K562 (cell line): Measurements from ENCODE around the gene STK17A. TPM values are rescaled to one million over a fixed set of nuclear protein-coding genes. Genes with fewer than 3 reads are reported as not detected.
A peak's percentile ranks its signal among the peaks of the same experiment; 100 is the strongest.

Source experiments
- CCNT2 ChIP-seq: IDR thresholded peaks from 2 replicates; pipeline ENCODE4 v1.6.1; 2011; ENCODE audit warnings: borderline replicate concordance, low read depth, mild to moderate bottlenecking, moderate library complexity, mixed read lengths, low read length; ENCODE audit not compliant: insufficient read length; ENCODE audit errors: extremely low read depth
- CSDE1 ChIP-seq, 2 experiments: fragments of 450-650 bp; IDR thresholded peaks; 2 replicates each; pipeline ENCODE4 v1.6.1; 2016; ENCODE audit warnings: mild to moderate bottlenecking in 1 of 2
- DNMT1 ChIP-seq: fragments of 450-650 bp; IDR thresholded peaks from 2 replicates; pipeline ENCODE4 v1.6.1; 2016; ENCODE audit warnings: antibody characterized with exemption, mild to moderate bottlenecking
- ETV1 ChIP-seq: fragments of 450-650 bp; conservative IDR thresholded peaks from 2 replicates; pipeline ENCODE4 v1.6.1; 2016; ENCODE audit warnings: missing genetic modification characterization, control low read depth, low read depth, missing compliant biosample characterization
- L3MBTL2 ChIP-seq: fragments of 450-650 bp; IDR thresholded peaks from 2 replicates; pipeline ENCODE4 v1.6.1; 2016; ENCODE audit warnings: mild to moderate bottlenecking, moderate library complexity
- MAFK ChIP-seq: IDR thresholded peaks from 2 replicates; pipeline ENCODE4 v1.6.1; 2011; ENCODE audit warnings: low read length, improper control_type of control experiment
- MTA2 ChIP-seq: fragments of 450-650 bp; IDR thresholded peaks from 2 replicates; pipeline ENCODE4 v1.6.1; 2016; ENCODE audit warnings: low read depth
- NBN ChIP-seq: fragments of 450-650 bp; IDR thresholded peaks from 2 replicates; pipeline ENCODE4 v1.6.1; 2016; ENCODE audit warnings: low read depth, mild to moderate bottlenecking
- NFE2L1 ChIP-seq: fragments of 450-650 bp; IDR thresholded peaks from 2 replicates; pipeline ENCODE4 v1.6.1; 2016; ENCODE audit warnings: missing genetic modification characterization, low read depth, mild to moderate bottlenecking, missing compliant biosample characterization, moderate library complexity, borderline replicate concordance
- NR2F6 ChIP-seq: fragments of 450-650 bp; formaldehyde crosslinking; IDR thresholded peaks from 2 replicates; pipeline ENCODE4 v1.4.0; 2020; ENCODE audit warnings: mild to moderate bottlenecking
- SIX5 ChIP-seq, 2 experiments: IDR thresholded peaks; 2 replicates each; pipeline ENCODE4 v1.6.1; 2011; ENCODE audit warnings: low read length in 2 of 2, borderline replicate concordance in 1 of 2, low read depth in 1 of 2, mild to moderate bottlenecking in 1 of 2, moderate library complexity in 1 of 2; ENCODE audit not compliant: insufficient read depth in 1 of 2
- SREBF2 ChIP-seq: sonication (generic); formaldehyde crosslinking; IDR thresholded peaks from 2 replicates; pipeline ENCODE4 v1.4.0; 2020; ENCODE audit warnings: mild to moderate bottlenecking, missing genetic modification reagents
- SRSF3 ChIP-seq: fragments of 200-400 bp; formaldehyde crosslinking; IDR thresholded peaks from 2 replicates; pipeline ENCODE4 v1.6.1; 2016; ENCODE audit warnings: mild to moderate bottlenecking, low read length, moderate library complexity; ENCODE audit not compliant: insufficient read depth
- THRAP3 ChIP-seq: fragments of 450-650 bp; IDR thresholded peaks from 2 replicates; pipeline ENCODE4 v1.6.1; 2016; ENCODE audit warnings: mild to moderate bottlenecking, inconsistent platforms, borderline replicate concordance
- ZNF143 ChIP-seq: sonication (generic); formaldehyde crosslinking; IDR thresholded peaks from 2 replicates; pipeline ENCODE4 v1.9.0; 2022; ENCODE audit warnings: mild to moderate bottlenecking, missing genetic modification reagents
- ZNF431 ChIP-seq: sonication (generic); formaldehyde crosslinking; IDR thresholded peaks from 2 replicates; pipeline ENCODE4 v1.8.0; 2022; ENCODE audit warnings: mild to moderate bottlenecking, missing genetic modification reagents
- ZNF717 ChIP-seq: fragments of 250-450 bp; sonication (Bioruptor Pico); IDR thresholded peaks from 2 replicates; pipeline ENCODE4 v1.5.0; 2021
- polyA plus RNA-seq, 8 experiments: library from polyadenylated mRNA; depleted of rRNA in 4 of 8; stranded (reverse) in 5 of 8; unstranded in 3 of 8; fragments of >200 nt; fragmentation: Nextera tagmentation in 2 of 8; fragmentation: Illumina TruSeq in 1 of 8; extraction: Ambion mirVana in 2 of 8; extraction: Trizol in 1 of 8; gene quantifications; 2 replicates each; pipeline versions ENCODE4 v1.2.1 to v1.2.3, GENCODE V29; 2011 to 2014; ENCODE audit warnings: inconsistent platforms in 1 of 8, missing spikeins in 1 of 8
- total RNA-seq, 7 experiments: library from RNA; depleted of rRNA in 6 of 7; stranded (reverse); fragments of >200 nt in 6 of 7; fragmentation: Illumina TruSeq in 2 of 7; extraction: Trizol in 2 of 7; gene quantifications; 2 replicates each; pipeline versions ENCODE4 v1.2.1 to v1.2.3, GENCODE V29; 2011 to 2021; ENCODE audit warnings: low replicate concordance in 1 of 7
- TF ChIP-seq, protein P1 (sequence below): IDR thresholded peaks from 2 replicates; pipeline ENCODE4 v1.6.1; 2014; ENCODE audit warnings: antibody characterized with exemption
- TF ChIP-seq, protein P2 (sequence below): sonication (generic); formaldehyde crosslinking; IDR thresholded peaks from 2 replicates; pipeline ENCODE4 v1.8.0; 2023; ENCODE audit warnings: missing genetic modification reagents, mild to moderate bottlenecking, borderline replicate concordance
- TF ChIP-seq, protein P3 (sequence below): sonication (generic); formaldehyde crosslinking; IDR thresholded peaks from 2 replicates; pipeline ENCODE4 v1.8.0; 2022; ENCODE audit warnings: missing genetic modification reagents, mild to moderate bottlenecking, borderline replicate concordance

Gene STK17A
- total and polyA plus RNA-seq, 9 of the 15 experiments (the other 6 are each of a cell fraction or from before 2014, with no cell fraction given) = 3.4 to 16.3 (median 13.2) TPM

DNA sequence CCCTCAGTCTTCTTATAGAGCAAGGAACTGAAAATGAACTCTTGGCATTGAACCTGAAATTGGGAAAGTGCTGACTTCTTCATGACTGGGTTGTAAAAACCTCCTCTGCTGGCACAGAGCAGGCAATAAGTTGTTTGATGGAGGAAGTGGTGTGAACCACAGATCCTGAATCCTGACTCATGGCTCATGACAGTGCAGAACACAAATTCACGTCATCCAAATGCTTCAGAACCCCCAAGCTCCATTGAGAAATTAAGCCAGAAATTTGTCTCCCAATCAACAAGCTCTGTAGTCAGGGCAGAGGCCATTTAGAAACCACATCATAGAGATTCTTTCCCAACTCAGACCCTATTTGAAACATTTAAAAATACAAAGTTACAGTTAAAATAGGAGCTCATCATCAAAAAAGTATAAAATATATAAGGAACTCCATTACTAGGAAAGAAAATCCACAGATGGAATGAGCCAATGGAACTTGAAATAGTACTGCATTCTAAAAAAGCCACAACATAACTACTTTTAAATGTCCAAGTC is 10.3 kb upstream of the STK17A start (continued):
- TF ChIP-seq, protein P1, sequence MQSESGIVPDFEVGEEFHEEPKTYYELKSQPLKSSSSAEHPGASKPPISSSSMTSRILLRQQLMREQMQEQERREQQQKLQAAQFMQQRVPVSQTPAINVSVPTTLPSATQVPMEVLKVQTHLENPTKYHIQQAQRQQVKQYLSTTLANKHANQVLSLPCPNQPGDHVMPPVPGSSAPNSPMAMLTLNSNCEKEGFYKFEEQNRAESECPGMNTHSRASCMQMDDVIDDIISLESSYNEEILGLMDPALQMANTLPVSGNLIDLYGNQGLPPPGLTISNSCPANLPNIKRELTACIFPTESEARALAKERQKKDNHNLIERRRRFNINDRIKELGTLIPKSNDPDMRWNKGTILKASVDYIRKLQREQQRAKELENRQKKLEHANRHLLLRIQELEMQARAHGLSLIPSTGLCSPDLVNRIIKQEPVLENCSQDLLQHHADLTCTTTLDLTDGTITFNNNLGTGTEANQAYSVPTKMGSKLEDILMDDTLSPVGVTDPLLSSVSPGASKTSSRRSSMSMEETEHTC = no peak
- TF ChIP-seq SRSF3 (no peak), ZNF717 (no peak), MTA2 (no peak), ETV1 (tag) (peak; percentile 85), ZNF431 (no peak), CCNT2 (peak; percentile 30), THRAP3 (no peak), SREBF2 (no peak), NR2F6 (CRISPR knock-in tag) (no peak), NBN (no peak), ZNF143 (CRISPR knock-in tag) (no peak), CSDE1 (IDR thresholded peaks at IDR 0.05) (no peak), MAFK (peak; percentile 93), L3MBTL2 (peak; percentile 56; the same call in 1 of the 2 replicates), SIX5 (IDR thresholded peaks at IDR 0.05; ENCODE audit: borderline replicate concordance in 1 of 2, insufficient read depth in 1 of 2, low read depth in 1 of 2, low read length in 2 of 2) (no peak), NFE2L1 (peak; percentile 56; the same call in 1 of the 2 replicates), DNMT1 (no peak)
- TF ChIP-seq, protein P2, sequence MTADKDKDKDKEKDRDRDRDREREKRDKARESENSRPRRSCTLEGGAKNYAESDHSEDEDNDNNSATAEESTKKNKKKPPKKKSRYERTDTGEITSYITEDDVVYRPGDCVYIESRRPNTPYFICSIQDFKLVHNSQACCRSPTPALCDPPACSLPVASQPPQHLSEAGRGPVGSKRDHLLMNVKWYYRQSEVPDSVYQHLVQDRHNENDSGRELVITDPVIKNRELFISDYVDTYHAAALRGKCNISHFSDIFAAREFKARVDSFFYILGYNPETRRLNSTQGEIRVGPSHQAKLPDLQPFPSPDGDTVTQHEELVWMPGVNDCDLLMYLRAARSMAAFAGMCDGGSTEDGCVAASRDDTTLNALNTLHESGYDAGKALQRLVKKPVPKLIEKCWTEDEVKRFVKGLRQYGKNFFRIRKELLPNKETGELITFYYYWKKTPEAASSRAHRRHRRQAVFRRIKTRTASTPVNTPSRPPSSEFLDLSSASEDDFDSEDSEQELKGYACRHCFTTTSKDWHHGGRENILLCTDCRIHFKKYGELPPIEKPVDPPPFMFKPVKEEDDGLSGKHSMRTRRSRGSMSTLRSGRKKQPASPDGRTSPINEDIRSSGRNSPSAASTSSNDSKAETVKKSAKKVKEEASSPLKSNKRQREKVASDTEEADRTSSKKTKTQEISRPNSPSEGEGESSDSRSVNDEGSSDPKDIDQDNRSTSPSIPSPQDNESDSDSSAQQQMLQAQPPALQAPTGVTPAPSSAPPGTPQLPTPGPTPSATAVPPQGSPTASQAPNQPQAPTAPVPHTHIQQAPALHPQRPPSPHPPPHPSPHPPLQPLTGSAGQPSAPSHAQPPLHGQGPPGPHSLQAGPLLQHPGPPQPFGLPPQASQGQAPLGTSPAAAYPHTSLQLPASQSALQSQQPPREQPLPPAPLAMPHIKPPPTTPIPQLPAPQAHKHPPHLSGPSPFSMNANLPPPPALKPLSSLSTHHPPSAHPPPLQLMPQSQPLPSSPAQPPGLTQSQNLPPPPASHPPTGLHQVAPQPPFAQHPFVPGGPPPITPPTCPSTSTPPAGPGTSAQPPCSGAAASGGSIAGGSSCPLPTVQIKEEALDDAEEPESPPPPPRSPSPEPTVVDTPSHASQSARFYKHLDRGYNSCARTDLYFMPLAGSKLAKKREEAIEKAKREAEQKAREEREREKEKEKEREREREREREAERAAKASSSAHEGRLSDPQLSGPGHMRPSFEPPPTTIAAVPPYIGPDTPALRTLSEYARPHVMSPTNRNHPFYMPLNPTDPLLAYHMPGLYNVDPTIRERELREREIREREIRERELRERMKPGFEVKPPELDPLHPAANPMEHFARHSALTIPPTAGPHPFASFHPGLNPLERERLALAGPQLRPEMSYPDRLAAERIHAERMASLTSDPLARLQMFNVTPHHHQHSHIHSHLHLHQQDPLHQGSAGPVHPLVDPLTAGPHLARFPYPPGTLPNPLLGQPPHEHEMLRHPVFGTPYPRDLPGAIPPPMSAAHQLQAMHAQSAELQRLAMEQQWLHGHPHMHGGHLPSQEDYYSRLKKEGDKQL (CRISPR knock-in tag) = no peak
- TF ChIP-seq, protein P3, sequence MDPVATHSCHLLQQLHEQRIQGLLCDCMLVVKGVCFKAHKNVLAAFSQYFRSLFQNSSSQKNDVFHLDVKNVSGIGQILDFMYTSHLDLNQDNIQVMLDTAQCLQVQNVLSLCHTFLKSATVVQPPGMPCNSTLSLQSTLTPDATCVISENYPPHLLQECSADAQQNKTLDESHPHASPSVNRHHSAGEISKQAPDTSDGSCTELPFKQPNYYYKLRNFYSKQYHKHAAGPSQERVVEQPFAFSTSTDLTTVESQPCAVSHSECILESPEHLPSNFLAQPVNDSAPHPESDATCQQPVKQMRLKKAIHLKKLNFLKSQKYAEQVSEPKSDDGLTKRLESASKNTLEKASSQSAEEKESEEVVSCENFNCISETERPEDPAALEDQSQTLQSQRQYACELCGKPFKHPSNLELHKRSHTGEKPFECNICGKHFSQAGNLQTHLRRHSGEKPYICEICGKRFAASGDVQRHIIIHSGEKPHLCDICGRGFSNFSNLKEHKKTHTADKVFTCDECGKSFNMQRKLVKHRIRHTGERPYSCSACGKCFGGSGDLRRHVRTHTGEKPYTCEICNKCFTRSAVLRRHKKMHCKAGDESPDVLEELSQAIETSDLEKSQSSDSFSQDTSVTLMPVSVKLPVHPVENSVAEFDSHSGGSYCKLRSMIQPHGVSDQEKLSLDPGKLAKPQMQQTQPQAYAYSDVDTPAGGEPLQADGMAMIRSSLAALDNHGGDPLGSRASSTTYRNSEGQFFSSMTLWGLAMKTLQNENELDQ (CRISPR knock-in tag) = no peak
